Activated CD8-positive, alpha-beta T cell treated with anti-CD3 and anti-CD28 coated beads, Interleukin-2, amount 10 ng/mL, durations not matched to agents 7 days and 5 days (primary cell): ENCODE data around the gene VRTN. TPM values are rescaled to one million over a fixed set of nuclear protein-coding genes. Genes with fewer than 3 reads are reported as not detected.

Experiments used
- total RNA-seq, 2 experiments: library from RNA; stranded (reverse); gene quantifications; one replicate each; pipeline ENCODE4 v1.2.3, GENCODE V29; 2021

VRTN gene
- total RNA-seq, 2 experiments from 2014 or later, result not detected

Other genes with a start within 250 kb of the VRTN start
- not detected for gene VSX2, start 109.0 kb upstream of the VRTN start, total RNA-seq
- gene ABCD4, start 45.5 kb upstream of the VRTN start, total RNA-seq, result 10 to 100 TPM; 41.9 to 43.2 TPM
- not detected for gene SYNDIG1L, start 77.7 kb downstream of the VRTN start, total RNA-seq
- 10 to 100 TPM; 31.4 to 32.2 TPM for gene NPC2, start 144.8 kb downstream of the VRTN start, total RNA-seq
- gene ISCA2, start 145.3 kb downstream of the VRTN start, total RNA-seq, result 10 to 100 TPM; 34.5 to 37.8 TPM